ENCODE results near the gene MSGN1. TPM values are rescaled to one million over a fixed set of nuclear protein-coding genes. Genes with fewer than 3 reads are reported as not detected.

MSGN1 gene
- total and polyA plus RNA-seq, 2 of the 8 experiments (the other 6 are each of a cell fraction or from before 2014, with no cell fraction given), result not detected

DNA sequence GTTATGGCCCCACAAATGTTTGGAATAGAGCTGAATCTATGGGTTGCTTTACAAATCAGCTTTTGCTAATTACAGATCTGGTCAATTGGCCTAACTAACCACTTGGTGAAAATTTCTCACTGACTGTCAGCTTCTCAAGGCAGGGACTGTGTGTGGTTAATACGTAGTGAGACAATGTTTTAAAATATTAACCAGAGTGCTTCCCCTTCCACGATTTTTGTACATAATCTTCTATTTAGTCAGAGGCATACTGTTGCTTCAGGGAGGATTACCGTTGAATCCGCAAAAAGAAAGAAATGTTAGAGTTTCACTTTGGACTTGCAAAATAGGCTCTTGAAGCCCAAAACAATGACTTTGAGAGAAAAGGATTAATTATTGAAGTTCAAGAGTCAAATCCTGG, 47.3 kb downstream of the MSGN1 start (continued):
- TF ChIP-seq, protein P1, sequence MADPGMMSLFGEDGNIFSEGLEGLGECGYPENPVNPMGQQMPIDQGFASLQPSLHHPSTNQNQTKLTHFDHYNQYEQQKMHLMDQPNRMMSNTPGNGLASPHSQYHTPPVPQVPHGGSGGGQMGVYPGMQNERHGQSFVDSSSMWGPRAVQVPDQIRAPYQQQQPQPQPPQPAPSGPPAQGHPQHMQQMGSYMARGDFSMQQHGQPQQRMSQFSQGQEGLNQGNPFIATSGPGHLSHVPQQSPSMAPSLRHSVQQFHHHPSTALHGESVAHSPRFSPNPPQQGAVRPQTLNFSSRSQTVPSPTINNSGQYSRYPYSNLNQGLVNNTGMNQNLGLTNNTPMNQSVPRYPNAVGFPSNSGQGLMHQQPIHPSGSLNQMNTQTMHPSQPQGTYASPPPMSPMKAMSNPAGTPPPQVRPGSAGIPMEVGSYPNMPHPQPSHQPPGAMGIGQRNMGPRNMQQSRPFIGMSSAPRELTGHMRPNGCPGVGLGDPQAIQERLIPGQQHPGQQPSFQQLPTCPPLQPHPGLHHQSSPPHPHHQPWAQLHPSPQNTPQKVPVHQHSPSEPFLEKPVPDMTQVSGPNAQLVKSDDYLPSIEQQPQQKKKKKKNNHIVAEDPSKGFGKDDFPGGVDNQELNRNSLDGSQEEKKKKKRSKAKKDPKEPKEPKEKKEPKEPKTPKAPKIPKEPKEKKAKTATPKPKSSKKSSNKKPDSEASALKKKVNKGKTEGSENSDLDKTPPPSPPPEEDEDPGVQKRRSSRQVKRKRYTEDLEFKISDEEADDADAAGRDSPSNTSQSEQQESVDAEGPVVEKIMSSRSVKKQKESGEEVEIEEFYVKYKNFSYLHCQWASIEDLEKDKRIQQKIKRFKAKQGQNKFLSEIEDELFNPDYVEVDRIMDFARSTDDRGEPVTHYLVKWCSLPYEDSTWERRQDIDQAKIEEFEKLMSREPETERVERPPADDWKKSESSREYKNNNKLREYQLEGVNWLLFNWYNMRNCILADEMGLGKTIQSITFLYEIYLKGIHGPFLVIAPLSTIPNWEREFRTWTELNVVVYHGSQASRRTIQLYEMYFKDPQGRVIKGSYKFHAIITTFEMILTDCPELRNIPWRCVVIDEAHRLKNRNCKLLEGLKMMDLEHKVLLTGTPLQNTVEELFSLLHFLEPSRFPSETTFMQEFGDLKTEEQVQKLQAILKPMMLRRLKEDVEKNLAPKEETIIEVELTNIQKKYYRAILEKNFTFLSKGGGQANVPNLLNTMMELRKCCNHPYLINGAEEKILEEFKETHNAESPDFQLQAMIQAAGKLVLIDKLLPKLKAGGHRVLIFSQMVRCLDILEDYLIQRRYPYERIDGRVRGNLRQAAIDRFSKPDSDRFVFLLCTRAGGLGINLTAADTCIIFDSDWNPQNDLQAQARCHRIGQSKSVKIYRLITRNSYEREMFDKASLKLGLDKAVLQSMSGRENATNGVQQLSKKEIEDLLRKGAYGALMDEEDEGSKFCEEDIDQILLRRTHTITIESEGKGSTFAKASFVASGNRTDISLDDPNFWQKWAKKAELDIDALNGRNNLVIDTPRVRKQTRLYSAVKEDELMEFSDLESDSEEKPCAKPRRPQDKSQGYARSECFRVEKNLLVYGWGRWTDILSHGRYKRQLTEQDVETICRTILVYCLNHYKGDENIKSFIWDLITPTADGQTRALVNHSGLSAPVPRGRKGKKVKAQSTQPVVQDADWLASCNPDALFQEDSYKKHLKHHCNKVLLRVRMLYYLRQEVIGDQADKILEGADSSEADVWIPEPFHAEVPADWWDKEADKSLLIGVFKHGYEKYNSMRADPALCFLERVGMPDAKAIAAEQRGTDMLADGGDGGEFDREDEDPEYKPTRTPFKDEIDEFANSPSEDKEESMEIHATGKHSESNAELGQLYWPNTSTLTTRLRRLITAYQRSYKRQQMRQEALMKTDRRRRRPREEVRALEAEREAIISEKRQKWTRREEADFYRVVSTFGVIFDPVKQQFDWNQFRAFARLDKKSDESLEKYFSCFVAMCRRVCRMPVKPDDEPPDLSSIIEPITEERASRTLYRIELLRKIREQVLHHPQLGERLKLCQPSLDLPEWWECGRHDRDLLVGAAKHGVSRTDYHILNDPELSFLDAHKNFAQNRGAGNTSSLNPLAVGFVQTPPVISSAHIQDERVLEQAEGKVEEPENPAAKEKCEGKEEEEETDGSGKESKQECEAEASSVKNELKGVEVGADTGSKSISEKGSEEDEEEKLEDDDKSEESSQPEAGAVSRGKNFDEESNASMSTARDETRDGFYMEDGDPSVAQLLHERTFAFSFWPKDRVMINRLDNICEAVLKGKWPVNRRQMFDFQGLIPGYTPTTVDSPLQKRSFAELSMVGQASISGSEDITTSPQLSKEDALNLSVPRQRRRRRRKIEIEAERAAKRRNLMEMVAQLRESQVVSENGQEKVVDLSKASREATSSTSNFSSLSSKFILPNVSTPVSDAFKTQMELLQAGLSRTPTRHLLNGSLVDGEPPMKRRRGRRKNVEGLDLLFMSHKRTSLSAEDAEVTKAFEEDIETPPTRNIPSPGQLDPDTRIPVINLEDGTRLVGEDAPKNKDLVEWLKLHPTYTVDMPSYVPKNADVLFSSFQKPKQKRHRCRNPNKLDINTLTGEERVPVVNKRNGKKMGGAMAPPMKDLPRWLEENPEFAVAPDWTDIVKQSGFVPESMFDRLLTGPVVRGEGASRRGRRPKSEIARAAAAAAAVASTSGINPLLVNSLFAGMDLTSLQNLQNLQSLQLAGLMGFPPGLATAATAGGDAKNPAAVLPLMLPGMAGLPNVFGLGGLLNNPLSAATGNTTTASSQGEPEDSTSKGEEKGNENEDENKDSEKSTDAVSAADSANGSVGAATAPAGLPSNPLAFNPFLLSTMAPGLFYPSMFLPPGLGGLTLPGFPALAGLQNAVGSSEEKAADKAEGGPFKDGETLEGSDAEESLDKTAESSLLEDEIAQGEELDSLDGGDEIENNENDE (IDR thresholded peaks at IDR 0.05; ENCODE audit: insufficient replicate concordance, low read length), result no peak
- TF ChIP-seq BACH1 (IDR thresholded peaks at IDR 0.05; ENCODE audit: low read length) (no peak), TBP (IDR thresholded peaks at IDR 0.05; ENCODE audit: low read depth, low read length) (no peak)
- TF ChIP-seq, protein P2, sequence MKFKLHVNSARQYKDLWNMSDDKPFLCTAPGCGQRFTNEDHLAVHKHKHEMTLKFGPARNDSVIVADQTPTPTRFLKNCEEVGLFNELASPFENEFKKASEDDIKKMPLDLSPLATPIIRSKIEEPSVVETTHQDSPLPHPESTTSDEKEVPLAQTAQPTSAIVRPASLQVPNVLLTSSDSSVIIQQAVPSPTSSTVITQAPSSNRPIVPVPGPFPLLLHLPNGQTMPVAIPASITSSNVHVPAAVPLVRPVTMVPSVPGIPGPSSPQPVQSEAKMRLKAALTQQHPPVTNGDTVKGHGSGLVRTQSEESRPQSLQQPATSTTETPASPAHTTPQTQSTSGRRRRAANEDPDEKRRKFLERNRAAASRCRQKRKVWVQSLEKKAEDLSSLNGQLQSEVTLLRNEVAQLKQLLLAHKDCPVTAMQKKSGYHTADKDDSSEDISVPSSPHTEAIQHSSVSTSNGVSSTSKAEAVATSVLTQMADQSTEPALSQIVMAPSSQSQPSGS (IDR thresholded peaks at IDR 0.05; ENCODE audit: low read length), result no peak

All from H1 (cell line).